GM21529 (cell line): ENCODE measurements around the gene FAM20C.
"Not testable (repeated sequence)": the region's sequence is repeated elsewhere in the genome, so short reads cannot be mapped to it uniquely, and the experiment has no call there.

Experiments
- ATAC-seq: cut with Tn5 transposase; IDR thresholded peaks from one replicate; pipeline ENCODE4 v1.9.1; 2021; ENCODE audit not compliant: unreplicated experiment

Gene FAM20C

GRCh38 chr7:255721-256361 is 63.5 kb downstream of the FAM20C start:
- ATAC-seq = no peak

- no peak for ATAC-seq
These were observed 64.1 kb downstream of the FAM20C start for GRCh38 chr7:256461-256940.

GRCh38 chr7:256981-257646 is 64.7 kb downstream of the FAM20C start:
- no peak for ATAC-seq

GRCh38 chr7:257647-257992 is 65.2 kb downstream of the FAM20C start:
- ATAC-seq = no peak

- no peak for ATAC-seq
These were observed 66.3 kb downstream of the FAM20C start for GRCh38 chr7:258476-259190.

- ATAC-seq = no peak
These were observed 66.8 kb downstream of the FAM20C start for GRCh38 chr7:259191-259505.

GRCh38 chr7:259751-260405 is 67.5 kb downstream of the FAM20C start:
- ATAC-seq = no peak

- ATAC-seq = no peak
These were observed 68.3 kb downstream of the FAM20C start for GRCh38 chr7:260441-261281.

- no peak for ATAC-seq
These were observed 69.2 kb downstream of the FAM20C start for GRCh38 chr7:261341-262250.

- ATAC-seq = no peak
These were observed 69.8 kb downstream of the FAM20C start for GRCh38 chr7:262251-262572.

GRCh38 chr7:262631-263311 is 70.4 kb downstream of the FAM20C start:
- ATAC-seq = not testable (repeated sequence)

GRCh38 chr7:263483-264351 is 71.3 kb downstream of the FAM20C start:
- ATAC-seq = peak; percentile 62

GRCh38 chr7:264541-265191 is 72.3 kb downstream of the FAM20C start:
- ATAC-seq = no peak

- no peak for ATAC-seq
These were observed 73.0 kb downstream of the FAM20C start for GRCh38 chr7:265192-265997.

- ATAC-seq = no peak
These were observed 73.9 kb downstream of the FAM20C start for GRCh38 chr7:265998-266850.
